Left lobe of liver (tissue), 1 donor: ENCODE measurements around the gene USB1. TPM values are rescaled to one million over a fixed set of nuclear protein-coding genes. Genes with fewer than 3 reads are reported as not detected.

Source experiments
- total RNA-seq: library from RNA; stranded (reverse); gene quantifications from one replicate; pipeline ENCODE4 v1.2.1, GENCODE V29; 2021
- donor health status: DM: no; HTN: yes; CAD: no.

Gene USB1
- total RNA-seq, 1 donor from 2014 or later, result 28.4 TPM

Other genes starting within 250 kb of the USB1 start
- gene KIFC3, start 198.9 kb upstream of the USB1 start, total RNA-seq, result 43.5 TPM
- gene CNGB1, start 30.3 kb upstream of the USB1 start, total RNA-seq, result not detected
- gene ZNF319, start 735 bp upstream of the USB1 start, total RNA-seq, result 3.6 TPM
- 39.5 TPM for gene MMP15, start 24.3 kb downstream of the USB1 start, total RNA-seq
- gene CFAP20, start 128.0 kb downstream of the USB1 start, total RNA-seq, result 19.2 TPM
- gene CSNK2A2, start 196.7 kb downstream of the USB1 start, total RNA-seq, result 25.6 TPM